ENCODE data around the gene FGR.

Gene FGR

DNA sequence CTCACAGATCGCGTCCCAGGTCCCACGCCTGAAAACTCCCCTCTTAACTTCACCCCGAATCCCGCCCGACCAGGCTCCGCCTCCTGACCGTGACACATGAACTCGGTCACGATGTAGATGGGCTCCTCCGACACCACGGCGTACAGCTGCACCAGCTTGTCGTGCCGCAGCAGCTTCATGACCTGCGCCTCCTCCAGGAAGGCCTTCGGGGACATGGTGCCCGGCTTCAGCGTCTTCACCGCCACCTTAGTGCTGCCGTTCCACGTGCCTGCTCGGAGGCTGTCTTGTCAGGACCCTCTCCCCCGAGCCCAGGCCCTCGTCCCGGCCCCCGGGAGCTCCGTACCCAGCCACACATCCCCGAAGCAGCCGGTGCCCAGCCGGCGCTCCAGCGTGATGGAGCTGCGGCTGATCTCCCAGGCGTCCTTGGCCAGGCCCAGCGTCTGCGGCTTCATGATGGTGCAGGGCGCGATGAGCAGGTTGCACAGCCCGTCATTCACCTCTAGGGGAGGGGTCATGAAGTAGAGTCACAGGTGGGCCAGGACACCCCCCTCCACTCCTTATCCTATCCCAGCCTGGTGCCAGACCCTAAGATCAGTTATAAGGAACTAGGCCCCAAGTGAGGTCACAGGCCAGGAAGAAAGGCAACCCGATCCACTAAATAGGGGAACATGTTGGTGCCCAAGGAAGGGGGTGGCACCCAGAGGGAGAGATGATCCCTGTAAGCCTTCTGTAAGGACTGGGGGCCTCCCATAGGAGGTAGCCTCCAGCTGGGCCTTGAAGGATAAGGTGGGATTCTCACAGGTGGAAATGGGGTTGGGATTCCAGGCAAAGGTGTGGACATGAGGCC is 19.4 kb downstream of the FGR start:
- no peak for DNase-seq (ENCODE audit: low read depth)

DNA sequence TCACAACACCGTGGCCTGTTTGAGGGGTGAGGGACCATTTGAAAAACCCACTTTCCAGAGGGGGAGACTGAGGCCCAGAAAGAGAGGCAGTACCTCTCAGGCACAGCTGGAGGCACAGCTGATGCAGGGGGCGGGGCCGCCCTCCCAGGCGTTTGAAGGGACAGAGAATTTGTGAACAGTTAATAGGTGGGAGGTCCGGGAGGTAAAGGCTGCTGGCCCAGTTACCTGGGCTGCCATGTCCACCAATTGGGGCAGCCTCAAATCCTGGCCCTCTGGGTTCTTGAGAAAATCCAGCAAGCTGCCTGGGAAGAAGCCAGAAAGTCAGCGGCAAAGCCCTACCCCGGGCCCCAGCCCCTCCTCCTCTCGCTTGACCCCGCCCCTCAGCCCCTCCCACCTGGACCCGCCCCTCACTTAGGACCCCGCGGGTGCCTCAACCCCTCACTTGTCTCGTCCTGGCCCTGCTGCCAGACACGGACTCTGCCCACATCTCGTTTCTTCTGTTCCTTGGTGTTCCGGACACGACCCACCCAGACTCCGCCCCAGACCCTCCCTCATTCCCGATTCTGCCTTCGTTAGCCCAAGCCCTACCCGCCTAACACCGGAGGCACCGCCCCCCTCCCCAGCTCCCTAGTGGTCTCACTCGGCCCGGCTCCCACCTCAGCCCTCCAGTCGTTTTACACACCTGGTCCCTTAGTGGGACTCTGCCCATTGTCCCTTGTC is 20.2 kb downstream of the FGR start:
- DNase-seq (ENCODE audit: low read depth): no peak

DNA sequence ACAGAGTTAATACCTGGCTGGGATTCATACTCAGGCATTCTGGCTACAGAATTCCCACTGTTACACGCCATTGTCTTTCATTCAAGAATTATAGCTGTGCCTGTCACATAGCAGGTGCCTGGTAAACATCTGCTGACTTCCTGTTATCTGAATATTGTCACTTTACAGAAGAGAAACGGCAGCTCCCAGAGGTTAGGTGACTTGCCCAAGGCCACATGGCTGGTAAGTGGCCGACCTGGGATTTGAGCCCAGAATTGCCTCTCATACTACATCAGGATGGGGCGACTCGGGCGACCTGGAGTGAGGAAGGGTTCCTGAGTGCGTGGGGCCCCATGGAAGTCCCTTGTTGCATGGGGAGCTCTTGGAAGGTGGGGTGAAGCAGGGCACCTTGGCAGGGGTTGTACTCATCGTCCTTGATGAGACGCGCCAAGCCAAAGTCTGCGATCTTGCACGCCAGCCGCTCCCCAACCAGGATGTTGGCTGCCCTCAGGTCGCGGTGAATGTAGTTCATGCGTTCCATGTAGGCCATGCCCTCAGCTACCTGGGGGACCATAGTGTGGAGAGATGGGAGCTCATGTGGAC is 20.9 kb downstream of the FGR start:
- DNase-seq (ENCODE audit: low read depth): no peak

DNA sequence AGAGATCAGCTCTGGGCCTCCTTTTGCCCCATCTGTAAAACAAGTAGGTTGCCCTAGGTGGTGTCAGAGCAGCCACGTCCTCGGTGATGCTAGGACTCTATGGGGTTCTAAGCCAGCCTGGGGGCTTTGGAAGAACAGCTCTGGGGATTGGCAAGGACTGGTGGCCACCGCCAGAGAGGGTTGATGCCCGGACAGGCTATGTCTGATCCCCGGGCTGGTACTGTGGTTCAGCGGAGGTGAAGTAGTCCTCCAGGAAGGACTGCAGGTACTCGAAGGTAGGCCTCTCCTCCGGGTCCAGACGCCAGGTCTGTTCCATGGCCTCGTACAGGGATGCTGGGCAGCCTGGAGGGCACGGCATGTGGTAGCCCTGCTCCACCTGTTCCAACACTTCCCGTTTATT is 22.3 kb downstream of the FGR start:
- DNase-seq (ENCODE audit: low read depth): no peak

DNA sequence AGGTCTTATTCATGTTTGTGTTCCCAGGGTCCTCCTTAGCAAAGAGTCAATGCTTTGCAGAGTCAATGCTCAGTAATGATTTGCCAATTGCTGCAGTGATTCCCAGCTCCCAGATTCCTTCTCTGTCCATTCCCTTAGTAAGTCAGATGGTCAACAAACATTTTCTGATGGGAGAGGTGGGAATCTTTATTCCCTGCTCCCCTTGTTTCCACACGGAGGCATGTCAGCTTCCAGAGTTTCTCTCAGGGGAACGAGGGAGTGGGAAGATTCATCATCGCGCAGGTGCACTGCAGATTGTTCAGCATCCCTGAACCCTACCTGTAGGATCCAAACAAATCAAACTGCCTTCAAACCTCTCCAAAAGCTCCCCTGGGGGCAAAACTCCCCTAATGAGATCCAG is 23.5 kb downstream of the FGR start:
- no peak for DNase-seq (ENCODE audit: low read depth)

DNA sequence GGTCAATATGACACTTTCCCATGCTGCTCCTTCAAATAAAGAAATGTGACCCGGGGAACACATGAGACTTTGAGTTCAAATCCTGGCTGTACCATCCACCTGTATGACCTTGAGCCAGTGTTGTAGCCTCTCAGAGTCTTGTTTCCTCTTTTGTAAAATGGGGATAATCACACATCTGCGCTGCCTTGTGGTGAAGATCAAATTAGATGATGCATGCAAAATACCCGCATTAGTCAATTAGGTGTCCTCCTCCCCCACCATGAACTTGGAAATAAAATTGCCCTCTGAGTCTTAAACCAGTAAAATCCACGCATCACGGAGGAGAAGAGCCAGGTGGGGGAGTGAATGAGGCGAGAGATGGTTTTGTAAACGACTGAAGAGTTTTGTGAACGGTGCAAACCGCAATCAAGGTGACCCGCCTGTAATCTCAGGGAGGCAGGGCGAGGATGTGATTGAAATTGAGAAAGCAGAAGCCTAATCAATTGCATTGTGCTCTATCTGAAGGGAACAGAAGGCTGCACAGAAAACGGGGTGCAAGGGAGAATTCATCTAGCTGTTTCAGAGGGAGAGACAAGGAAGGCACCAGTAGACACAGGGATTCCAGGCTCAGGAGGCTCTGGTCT is 25.3 kb downstream of the FGR start:
- DNase-seq (ENCODE audit: low read depth): no peak

DNA sequence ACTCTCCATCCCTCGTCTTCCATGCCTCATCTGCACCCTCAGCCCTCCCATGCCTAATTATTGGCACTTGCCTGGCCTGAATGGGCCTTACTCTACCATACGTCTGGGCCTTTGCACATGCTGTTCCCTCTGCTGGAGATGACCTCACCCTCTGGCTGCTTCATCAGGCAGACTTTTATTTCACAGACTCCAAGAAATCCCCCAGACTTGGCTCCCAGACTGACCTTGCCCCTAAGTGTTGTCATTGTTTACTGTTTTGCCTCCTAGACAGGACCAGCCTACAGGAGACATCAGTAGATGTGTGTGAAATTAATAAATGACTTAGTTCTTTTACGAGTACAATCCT is 25.8 kb downstream of the FGR start:
- no peak for DNase-seq (ENCODE audit: low read depth)

DNA sequence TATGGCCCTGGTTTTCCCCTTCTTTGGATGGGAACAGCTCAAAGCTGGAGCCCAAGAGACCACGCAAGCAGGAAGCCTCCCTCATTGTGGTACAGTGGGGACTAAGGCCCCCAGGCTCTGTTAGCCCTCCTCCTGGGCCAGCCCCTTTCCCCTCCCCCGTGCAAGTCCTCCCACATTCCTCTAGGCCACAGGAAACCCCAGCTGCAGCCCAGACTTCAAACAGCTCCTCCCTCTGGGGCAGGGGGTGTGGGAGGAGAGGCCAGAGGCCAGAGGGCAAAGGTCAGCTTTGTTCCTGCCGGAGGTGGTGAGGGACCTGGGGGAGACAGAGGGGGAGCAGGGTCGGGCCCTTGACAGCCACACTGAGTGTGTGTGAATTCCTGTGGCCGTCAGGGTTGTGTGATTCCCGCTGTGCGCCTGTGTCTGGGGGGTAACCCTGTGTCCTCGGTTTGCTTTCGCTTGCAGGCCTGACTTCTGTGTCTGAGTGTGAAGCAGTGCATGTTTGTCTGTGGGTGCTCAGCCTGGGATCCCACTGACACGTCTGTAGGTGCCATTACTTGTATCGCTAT is 27.7 kb downstream of the FGR start:
- no peak for DNase-seq (ENCODE audit: low read depth)

DNA sequence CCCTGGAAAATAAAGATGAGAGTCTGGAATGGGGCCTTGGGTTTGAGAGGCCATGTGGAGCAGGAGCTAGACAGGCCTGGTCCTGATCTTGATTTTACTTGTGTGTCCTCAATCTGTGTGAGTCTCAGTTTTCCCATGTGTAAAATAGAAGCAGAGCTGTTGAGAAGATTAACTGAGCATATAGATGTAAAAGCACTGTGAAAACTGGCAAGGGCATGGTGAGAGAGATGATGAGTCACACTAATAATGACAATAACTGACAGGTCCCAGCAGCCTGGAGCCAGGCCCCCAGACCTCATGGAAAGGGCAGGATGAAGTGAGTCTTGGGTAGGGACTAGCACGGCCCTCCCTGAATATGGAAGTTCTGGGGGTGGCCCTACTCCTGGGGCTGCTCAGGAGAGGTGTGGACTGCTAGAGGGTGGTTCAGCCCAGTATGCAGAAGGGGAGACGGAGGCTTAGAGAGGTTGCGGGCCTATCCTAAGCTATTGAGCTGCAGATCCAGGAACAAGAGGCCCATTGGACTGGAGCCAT is 28.2 kb downstream of the FGR start:
- no peak for DNase-seq (ENCODE audit: low read depth)

DNA sequence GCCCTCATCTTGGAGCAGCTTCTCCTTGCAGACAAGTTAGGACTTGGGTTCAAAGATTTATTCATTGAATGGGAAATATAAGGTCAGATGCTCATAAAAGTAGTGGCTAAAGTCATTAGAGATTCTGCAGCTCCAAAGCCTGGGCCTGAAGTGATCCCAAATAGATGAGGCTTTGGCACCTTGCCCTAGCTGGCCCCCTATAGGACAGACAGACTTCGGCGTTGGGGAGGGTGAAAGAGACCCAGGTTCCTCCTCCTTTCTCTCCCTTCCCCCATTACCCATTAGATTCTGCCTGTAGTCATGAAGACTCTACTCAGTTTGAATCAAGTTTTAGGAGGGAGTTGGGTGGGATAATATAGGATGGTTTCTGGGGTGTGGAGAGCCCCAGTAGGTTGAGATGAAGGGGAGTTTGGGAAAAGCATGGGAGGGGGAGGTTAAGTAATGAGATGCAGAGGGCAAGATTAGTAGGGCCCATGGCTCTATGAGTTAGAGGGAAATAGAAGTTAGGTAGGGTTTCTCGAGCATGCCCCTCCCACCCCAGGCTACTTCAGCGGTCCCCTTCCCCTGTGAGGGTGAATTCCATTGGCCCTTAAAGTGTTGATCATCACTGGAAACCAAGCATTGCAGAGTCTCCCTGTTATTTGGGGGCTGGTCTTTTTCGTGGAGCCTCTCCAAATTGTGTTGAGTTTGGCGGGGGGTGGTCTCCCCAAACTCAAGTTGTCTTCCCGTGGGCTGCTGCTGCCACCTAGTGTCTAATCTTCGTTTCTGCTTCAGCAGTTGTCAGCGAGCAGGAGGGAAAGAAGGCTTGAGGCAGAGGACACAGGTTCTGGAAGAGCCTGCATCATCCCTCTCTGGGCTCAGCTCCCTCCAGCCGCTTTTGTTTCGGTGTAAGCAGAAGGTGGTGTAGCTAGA is 28.9 kb downstream of the FGR start:
- DNase-seq (ENCODE audit: low read depth): peak; percentile 45

DNA sequence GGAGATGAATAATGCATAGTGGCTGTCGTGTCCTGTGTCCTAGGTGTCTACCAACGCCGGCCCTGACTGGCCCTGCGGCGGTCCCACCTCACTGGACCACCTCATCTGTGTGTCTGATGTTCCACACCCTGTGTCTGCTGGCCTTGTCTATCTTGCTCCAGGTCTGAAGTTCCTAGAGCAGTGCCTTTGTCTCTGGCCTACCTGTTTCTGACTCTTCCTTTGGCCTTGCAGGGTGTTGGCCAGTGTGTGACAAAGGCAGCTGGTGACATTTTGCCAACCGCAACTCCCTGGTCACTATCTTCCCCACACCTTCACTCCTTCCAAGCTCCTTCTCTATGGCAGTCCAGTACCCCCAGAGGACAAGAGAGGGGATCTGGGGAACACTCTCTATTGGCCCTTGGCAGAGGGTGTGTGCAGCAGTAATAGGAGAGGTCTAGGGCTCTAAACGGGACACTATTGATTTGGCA is 29.7 kb downstream of the FGR start:
- no peak for DNase-seq (ENCODE audit: low read depth)

DNA sequence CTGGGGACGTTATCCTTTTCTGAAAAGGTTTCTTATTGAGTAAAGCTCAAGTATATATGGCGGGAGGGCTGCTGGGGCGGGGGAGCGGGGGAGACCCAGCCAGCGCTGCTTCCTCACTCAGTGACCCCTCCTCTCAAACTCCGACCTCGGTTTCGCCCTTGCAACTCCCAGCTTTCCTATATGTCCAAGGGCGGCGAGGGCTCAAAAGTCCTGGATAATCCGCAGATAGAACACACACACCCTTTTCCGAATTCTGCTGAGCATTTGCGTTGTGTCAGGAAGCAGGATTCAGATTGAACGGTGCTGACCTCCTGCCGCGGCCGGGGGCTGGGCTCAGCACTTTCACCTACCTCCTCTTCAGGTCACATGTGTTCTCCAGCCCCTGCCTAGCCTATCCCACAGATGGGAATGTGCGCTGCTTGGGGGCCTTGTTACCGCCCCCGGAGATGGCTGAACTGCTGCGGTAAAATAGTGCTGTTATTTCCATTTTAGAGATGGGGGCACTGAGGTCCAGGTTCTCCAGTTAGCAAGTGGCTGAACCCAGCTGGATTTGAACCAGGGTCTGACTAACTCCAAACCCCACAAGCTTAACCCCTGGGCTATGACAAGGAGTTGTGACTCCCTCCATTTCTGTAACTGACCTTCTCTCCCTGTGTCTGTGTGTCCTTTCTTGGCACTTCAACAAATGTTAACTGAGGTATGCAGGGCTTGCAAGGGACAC is 30.2 kb downstream of the FGR start:
- DNase-seq (ENCODE audit: low read depth): no peak

DNA sequence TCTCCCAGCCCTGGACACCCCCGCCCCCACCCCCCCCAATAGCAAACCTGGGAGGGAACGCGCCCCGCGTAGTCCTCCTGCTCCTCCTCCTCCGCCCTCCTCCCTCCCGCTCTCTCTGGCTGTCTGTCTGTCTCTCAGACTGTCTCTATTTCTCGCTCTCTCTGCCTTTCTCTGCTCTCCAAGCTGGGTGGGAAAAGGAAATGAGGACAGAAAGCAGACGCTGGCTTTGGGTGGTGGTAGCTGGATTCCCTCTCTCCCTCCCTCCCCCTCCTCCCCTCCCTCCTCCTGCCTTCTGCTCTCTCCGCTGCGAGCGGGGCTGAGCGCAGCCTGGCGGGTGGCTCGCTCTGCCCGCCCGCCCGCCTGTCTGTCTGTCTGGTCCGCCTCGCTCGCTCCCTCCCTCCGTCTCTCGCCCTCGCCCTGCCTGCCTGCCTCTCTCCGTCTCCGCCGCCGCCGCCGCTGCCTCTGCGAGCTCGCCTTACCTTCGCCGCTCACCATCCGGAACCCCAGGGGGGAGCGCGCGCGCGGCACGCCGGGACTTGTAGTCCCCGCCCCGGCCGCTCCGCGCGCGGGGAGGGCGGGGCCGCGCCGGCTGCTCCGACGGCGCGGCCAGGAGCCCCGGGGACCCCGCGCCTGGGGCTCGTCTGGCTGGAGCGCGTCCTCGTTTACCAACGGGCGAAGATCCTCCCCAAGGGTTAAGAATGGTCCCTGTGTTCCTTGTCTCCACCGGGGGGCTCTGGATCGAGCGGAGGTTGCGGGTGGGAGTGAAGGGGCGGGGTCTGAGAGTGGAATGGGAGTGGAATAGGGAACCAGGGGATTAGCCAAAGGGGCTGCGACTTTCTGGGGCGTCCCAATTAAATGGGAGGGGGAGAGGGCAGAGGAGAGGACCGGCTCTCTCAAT is 31.1 kb downstream of the FGR start, which contains the start of gene AHDC1:
TSS of gene AHDC1 (minus strand) at position 464 of the 898 bp plus-strand sequence. CDS start 52,029 bp downstream, outside the sequence.
- DNase-seq (ENCODE audit: low read depth): peak; percentile 88

DNA sequence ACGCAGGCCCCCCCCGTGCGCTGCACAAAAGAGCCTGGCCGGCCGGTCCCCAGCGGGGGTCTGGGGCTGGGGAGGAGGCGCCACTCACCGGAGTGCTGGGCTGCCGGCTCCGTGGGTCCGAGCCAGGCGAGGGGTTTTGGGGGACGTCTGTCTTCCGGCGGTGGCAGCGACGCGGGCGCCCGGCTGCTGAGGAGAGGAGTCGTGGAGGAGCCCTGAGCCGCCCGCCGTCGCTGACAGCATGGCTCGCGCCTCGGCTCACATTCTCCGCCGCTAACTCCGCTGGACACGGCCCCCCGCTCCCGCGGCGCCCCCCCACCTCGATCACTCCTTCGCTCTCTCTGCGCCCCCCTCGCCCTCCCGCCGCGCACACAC is 31.7 kb downstream of the FGR start:
- no peak for DNase-seq (ENCODE audit: low read depth)

DNA sequence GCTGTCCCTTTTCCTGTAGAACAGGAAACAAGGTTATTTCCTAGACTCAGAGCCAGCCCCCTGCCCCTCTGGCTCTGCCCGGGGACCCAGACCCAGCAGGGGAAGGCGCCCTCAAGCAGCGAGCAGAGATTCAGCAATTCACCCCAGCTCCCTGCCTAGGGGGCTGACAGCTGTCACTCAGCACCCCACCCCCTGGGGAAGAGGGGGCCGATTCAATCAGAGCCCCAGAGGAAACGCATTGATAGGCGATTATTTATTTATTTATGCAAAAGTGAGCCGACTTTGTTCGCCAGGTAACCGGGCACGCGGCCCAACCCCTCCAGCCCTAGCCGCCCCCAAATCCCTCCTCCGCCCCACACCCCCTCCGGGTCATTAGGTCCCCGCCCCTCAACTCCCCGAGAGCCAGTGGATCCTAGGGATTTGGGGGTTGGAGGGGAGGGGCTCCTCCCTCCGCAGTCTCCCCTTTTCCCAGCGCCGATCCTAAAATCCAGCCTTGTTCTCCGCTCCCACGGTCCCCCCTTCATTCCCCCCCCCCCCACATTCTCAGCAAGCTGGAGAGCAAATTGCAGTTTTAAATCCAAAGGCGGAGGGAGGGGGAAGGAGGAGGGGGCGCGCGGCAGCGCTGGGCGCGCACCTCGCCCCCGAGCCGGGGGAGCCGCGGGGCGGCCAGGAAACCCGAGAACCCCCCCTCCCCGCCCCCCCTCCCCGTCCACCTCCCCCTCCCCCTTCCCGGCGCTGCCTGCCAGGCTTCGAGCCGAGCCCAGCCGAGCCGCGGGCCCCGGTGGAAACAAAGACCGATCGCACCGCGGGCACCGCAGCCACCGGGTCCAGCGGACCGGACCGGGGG is 32.3 kb downstream of the FGR start:
- no peak for DNase-seq (ENCODE audit: low read depth)

DNA sequence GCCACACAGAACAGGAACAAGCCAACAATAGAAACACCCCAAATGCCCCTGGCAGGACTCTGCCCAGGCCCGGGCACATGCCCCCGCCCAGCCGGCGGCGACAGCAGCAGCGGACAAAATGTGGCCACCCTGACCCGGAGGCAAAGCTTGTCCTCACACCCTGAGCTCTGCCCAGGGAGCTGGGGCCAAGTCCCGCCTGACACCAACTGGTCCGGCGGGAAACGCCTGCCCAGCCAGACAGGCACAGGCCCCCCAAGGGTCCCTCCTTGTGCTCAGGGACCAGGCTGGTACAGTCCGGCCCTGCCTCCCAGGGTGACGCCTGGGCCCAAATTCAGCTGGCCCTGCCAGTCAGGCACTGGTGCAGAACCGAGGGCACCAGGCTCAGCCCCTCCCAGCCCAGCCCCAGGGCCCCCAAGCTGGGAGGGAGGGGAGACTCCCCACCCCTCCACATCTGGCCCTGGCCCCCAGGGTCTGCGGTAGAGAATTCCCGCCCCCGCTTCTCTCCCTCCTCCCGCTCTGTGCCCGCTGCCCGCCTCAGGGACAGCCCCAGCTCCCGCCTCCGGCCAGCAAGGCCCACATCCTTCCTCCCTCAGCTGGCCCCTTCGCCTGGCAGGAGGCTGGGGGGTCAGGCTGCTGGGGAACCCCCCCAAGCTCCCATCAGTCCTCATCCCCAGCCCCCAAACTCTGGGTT is 33.1 kb downstream of the FGR start:
- no peak for DNase-seq (ENCODE audit: low read depth)

DNA sequence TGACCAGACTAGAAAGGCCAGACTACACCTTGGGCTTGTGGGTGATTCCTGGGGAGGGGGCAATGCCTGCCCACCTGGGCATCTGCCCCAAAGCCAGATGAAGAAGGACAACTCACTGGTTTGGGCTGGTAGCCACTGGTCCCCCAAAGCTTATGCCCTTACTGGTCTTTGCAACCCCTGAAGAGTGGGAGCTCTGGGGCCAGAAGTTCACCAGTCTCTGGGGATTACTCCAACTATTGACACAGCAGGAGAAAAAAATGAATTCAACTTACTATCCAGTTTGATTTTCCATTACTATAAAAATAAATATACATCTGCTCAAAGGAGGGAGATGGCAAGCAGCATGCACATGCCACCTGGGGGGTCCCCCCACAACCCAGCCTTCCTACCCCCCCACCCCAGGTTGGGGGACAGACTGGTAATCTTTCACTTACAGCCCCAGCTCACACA is 33.6 kb downstream of the FGR start:
- no peak for DNase-seq (ENCODE audit: low read depth)
